Measurements from ENCODE around the gene ERCC1. TPM values are rescaled to one million over a fixed set of nuclear protein-coding genes. Genes with fewer than 3 reads are reported as not detected.

ERCC1 gene
- total RNA-seq, 1 donor from 2014 or later: 67.5 TPM

GRCh38 chr19:45402298-45403061 lies 21.2 kb downstream of the ERCC1 start:
- FAIRE-seq: no peak
- DNase-seq (ENCODE audit: low read depth): no peak
- Histone ChIP-seq H3K27ac (ENCODE audit: low read depth, low read length) (no peak overlapping the region), H3K27me3 (ENCODE audit: insufficient read depth, low read length) (no peaks in the 10 kb centered on the region), H3K9me3 (ENCODE audit: insufficient read depth, low read depth, low read length) (no peaks in the 10 kb centered on the region), H3K79me2 (ENCODE audit: insufficient read depth, low read length) (peaks cover 47% of the 10 kb centered on the region), H3K4me2 (ENCODE audit: low read length) (peak overlapping the region; percentile 96), H3K4me3 (ENCODE audit: insufficient read depth, low read depth, low read length) (no peak overlapping the region), H3K36me3 (ENCODE audit: insufficient read depth, low read length) (no peaks in the 10 kb centered on the region), H3K9ac (ENCODE audit: low read length) (peak overlapping the region; percentile 8), H3K4me1 (ENCODE audit: insufficient read depth, low read length) (peaks cover 31% of the 10 kb centered on the region), H4K20me1 (ENCODE audit: insufficient read depth, low read length) (peaks cover 5% of the 10 kb centered on the region), H2AFZ (ENCODE audit: low read depth, low read length) (no peak overlapping the region)
- H3K9me3 Mint-ChIP-seq (ENCODE audit: unreplicated experiment): no peaks in the 10 kb centered on the region
- H3K27me3 Mint-ChIP-seq (ENCODE audit: low read depth, unreplicated experiment): no peaks in the 10 kb centered on the region
- H3K4me1 Mint-ChIP-seq (ENCODE audit: low read depth, unreplicated experiment): peaks cover 15% of the 10 kb centered on the region
- H3K4me3 Mint-ChIP-seq (ENCODE audit: unreplicated experiment): peak overlapping the region; percentile 97
- TF ChIP-seq, protein P1, sequence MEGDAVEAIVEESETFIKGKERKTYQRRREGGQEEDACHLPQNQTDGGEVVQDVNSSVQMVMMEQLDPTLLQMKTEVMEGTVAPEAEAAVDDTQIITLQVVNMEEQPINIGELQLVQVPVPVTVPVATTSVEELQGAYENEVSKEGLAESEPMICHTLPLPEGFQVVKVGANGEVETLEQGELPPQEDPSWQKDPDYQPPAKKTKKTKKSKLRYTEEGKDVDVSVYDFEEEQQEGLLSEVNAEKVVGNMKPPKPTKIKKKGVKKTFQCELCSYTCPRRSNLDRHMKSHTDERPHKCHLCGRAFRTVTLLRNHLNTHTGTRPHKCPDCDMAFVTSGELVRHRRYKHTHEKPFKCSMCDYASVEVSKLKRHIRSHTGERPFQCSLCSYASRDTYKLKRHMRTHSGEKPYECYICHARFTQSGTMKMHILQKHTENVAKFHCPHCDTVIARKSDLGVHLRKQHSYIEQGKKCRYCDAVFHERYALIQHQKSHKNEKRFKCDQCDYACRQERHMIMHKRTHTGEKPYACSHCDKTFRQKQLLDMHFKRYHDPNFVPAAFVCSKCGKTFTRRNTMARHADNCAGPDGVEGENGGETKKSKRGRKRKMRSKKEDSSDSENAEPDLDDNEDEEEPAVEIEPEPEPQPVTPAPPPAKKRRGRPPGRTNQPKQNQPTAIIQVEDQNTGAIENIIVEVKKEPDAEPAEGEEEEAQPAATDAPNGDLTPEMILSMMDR (IDR thresholded peaks at IDR 0.05; ENCODE audit: insufficient read depth, low read depth, low read length): peak; percentile 30
- TF ChIP-seq EZH2 (IDR thresholded peaks at IDR 0.05; ENCODE audit: insufficient read depth, low read length): no peak
- H3K36me3 Mint-ChIP-seq (ENCODE audit: low read depth, unreplicated experiment): peaks cover 5% of the 10 kb centered on the region
- peak overlapping the region; percentile 80 for H3K27ac Mint-ChIP-seq (ENCODE audit: unreplicated experiment)

- no peaks in the 10 kb centered on the region for H3K36me3 ChIP-seq (ENCODE audit: insufficient read depth, low read length)
- H3K9me3 Mint-ChIP-seq (ENCODE audit: unreplicated experiment): no peaks in the 10 kb centered on the region
- H3K27me3 ChIP-seq (ENCODE audit: insufficient read depth, low read length): no peaks in the 10 kb centered on the region
- DNase-seq (ENCODE audit: low read depth): no peak
- no peaks in the 10 kb centered on the region for H3K9me3 ChIP-seq (ENCODE audit: insufficient read depth, low read depth, low read length)
- no peak overlapping the region for H3K4me3 ChIP-seq (ENCODE audit: insufficient read depth, low read depth, low read length)
- H2AFZ ChIP-seq (ENCODE audit: low read depth, low read length): no peak overlapping the region
- H3K27ac ChIP-seq (ENCODE audit: low read depth, low read length): no peak overlapping the region
- H3K4me1 ChIP-seq (ENCODE audit: insufficient read depth, low read length): peaks cover 26% of the 10 kb centered on the region
- peaks cover 15% of the 10 kb centered on the region for H3K4me1 Mint-ChIP-seq (ENCODE audit: low read depth, unreplicated experiment)
- peaks cover 7% of the 10 kb centered on the region for H3K36me3 Mint-ChIP-seq (ENCODE audit: low read depth, unreplicated experiment)
- H3K9ac ChIP-seq (ENCODE audit: low read length): no peak overlapping the region
- TF ChIP-seq EZH2 (IDR thresholded peaks at IDR 0.05; ENCODE audit: insufficient read depth, low read length): no peak
- TF ChIP-seq, protein P1 (IDR thresholded peaks at IDR 0.05; ENCODE audit: insufficient read depth, low read depth, low read length): no peak
- H3K27ac Mint-ChIP-seq (ENCODE audit: unreplicated experiment): no peak overlapping the region
- H3K4me2 ChIP-seq (ENCODE audit: low read length): peak overlapping the region; percentile 96
- no peak for FAIRE-seq
- H4K20me1 ChIP-seq (ENCODE audit: insufficient read depth, low read length): peaks cover 12% of the 10 kb centered on the region
- peaks cover 41% of the 10 kb centered on the region for H3K79me2 ChIP-seq (ENCODE audit: insufficient read depth, low read length)
- H3K4me3 Mint-ChIP-seq (ENCODE audit: unreplicated experiment): peak overlapping the region; percentile 56
- H3K27me3 Mint-ChIP-seq (ENCODE audit: low read depth, unreplicated experiment): peaks cover 2% of the 10 kb centered on the region
Measured at GRCh38 chr19:45401815-45402214, 21.9 kb downstream of the ERCC1 start.

GRCh38 chr19:45400192-45400591 lies 23.5 kb downstream of the ERCC1 start:
- no peaks in the 10 kb centered on the region for H3K9me3 Mint-ChIP-seq (ENCODE audit: unreplicated experiment)
- peak overlapping the region; percentile 45 for H3K4me3 Mint-ChIP-seq (ENCODE audit: unreplicated experiment)
- H3K27ac Mint-ChIP-seq (ENCODE audit: unreplicated experiment): no peak overlapping the region

More at GRCh38 chr19:45400192-45400591, 23.5 kb downstream of the ERCC1 start:
- no peak overlapping the region for H2AFZ ChIP-seq (ENCODE audit: low read depth, low read length)
- no peak for TF ChIP-seq EZH2 (IDR thresholded peaks at IDR 0.05; ENCODE audit: insufficient read depth, low read length)
- TF ChIP-seq, protein P1 (IDR thresholded peaks at IDR 0.05; ENCODE audit: insufficient read depth, low read depth, low read length): no peak
- no peaks in the 10 kb centered on the region for H3K9me3 ChIP-seq (ENCODE audit: insufficient read depth, low read depth, low read length)
- H4K20me1 ChIP-seq (ENCODE audit: insufficient read depth, low read length): peaks cover 20% of the 10 kb centered on the region
- no peak overlapping the region for H3K4me2 ChIP-seq (ENCODE audit: low read length)
- Mint-ChIP-seq H3K27me3 (ENCODE audit: low read depth, unreplicated experiment) (peaks cover 3% of the 10 kb centered on the region), H3K4me1 (ENCODE audit: low read depth, unreplicated experiment) (peaks cover 14% of the 10 kb centered on the region), H3K36me3 (ENCODE audit: low read depth, unreplicated experiment) (peaks cover 8% of the 10 kb centered on the region)
- peaks cover 26% of the 10 kb centered on the region for H3K4me1 ChIP-seq (ENCODE audit: insufficient read depth, low read length)
- FAIRE-seq: no peak
- no peak overlapping the region for H3K27ac ChIP-seq (ENCODE audit: low read depth, low read length)
- no peak for DNase-seq (ENCODE audit: low read depth)
- peaks cover 38% of the 10 kb centered on the region for H3K79me2 ChIP-seq (ENCODE audit: insufficient read depth, low read length)
- H3K36me3 ChIP-seq (ENCODE audit: insufficient read depth, low read length): no peaks in the 10 kb centered on the region
- no peaks in the 10 kb centered on the region for H3K27me3 ChIP-seq (ENCODE audit: insufficient read depth, low read length)
- no peak overlapping the region for H3K9ac ChIP-seq (ENCODE audit: low read length)
- no peak overlapping the region for H3K4me3 ChIP-seq (ENCODE audit: insufficient read depth, low read depth, low read length)
